Measurements from ENCODE around the gene RMC1.

Gene RMC1

DNA sequence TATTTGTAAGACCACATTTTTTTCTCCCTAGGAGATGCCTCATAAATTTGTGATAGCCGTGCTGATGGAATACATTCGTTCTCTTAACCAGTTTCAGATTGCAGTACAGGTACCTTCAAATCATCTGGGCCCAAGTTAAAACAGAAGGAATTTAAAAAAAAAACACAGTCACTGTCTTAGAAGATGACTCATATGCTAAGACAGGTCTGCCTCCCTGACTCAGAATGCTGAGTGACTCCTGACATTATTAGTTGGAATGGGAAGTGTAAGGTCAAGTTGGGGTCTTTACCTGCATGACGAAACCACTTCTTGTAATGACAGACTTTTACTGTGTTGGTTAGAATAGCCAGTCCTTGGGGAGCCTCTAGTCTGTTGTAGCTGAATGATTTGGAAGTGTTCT, 26.3 kb downstream of the RMC1 start:
- no peak for DNase-seq

DNA sequence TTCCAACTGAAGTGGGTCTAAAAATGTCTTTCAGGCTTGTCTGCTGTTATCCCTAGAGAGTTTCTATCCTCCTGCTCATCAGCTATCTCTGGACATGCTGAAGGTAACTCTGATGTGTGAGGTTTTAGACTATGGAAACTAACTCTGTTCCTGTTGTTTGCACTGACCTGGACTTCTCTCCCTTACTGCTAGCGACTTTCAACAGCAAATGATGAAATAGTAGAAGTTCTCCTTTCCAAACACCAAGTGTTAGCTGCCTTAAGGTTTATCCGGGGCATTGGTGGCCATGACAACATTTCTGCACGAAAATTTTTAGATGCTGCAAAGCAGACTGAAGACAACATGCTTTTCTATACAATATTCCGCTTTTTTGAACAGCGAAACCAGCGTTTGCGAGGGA, 26.9 kb downstream of the RMC1 start:
- DNase-seq: no peak

DNA sequence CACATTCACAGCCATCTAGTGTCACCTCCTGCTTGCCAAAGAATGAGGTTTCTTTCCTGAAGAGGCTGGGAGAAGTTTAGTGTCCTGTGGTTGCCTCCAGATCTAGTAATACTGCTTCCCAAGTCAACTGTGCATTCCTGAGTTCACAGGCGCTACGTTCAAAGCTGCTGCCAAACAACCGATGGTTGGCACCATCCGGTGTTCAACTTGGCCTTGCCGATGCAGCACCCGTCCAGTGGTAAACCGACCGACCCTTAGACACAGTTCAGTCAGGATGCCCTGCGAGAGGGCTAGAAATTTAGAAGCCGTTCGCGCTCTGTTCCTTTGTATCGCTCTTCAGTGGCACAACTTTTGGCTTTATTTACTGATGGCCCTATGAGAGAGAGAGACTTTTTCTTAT, 28.6 kb downstream of the RMC1 start:
- peak in 2 of 56 donors; percentile 5 to 6 for DNase-seq

DNA sequence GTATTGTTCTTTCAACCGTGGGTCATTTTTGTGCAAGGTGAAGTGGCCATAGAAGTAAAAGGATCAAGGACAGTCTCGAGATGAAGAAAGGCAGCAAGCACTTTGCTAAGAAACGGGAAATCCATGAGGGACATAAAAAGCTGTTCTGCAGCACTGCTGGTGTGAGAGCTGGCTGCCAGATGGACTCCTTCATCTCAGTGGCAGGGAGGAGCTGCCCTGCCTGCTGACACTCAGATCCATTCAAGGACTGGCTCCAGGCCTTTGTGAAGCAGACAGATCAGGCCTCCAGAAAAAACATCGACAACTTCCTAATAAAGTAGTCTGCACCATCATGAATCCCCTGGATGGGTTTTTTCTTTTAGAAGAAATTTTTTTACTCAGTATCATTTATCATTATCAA, 29.5 kb downstream of the RMC1 start:
- peak in 1 of 56 donors; percentile 17 for DNase-seq

DNA sequence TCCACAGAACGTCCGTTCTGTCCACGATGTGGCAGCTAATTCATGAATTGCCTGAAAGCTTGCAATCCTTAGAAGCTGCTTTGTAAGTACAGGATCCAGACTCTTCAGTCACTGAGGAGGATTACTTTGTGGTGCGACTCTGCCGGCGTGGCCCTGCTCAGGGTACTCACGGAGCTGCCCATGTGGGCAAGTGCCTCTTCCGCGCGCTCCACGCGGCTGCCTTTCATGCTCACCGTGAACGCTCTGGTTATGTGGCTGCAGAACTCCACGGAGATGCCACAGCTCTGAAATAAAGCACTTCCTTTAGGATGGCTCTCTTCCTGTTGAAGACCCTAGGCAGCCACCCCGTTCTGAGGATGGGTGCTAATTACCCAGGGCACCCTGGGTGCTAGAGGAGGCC, 31.0 kb downstream of the RMC1 start:
- no peak for DNase-seq

DNA sequence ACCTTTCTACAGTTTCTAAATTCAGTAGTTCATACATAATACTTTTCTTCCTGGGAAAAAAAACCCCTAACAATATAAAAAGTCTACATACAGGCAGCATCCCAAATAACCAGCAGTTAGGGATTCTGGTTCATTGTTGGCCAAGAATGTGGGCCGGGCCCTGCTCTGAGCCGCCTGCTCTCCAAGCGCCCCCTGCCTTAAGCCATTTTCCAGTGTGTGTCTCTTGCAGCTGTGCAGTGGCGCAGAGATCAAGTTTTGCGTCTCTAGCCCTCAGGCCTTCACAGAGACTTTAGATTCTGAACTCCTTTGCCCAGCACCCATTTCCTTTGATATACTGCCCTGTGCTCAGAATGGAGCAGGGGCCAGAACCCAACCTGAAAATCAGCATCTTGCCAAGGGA, 32.9 kb downstream of the RMC1 start:
- no peak for DNase-seq

DNA sequence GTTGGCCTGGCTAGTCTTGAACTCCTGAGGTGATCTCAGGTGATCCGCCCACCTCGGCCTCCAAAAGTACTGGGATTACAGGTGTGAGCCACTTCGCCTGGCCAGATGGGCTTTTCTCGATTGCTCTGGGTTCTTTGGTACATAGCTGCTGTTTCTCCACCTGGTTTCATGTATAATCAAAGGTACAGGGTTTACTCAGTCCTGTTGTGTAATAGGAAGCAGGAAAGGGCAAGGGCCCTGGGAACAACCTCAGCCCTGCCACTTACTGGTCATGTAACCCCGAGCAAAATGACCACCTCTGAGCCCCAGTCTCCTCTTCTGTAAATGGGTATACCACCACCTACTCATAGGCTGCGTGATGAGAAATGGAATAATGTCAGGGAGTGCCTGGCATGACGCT, 34.0 kb downstream of the RMC1 start:
- no peak for DNase-seq

DNA sequence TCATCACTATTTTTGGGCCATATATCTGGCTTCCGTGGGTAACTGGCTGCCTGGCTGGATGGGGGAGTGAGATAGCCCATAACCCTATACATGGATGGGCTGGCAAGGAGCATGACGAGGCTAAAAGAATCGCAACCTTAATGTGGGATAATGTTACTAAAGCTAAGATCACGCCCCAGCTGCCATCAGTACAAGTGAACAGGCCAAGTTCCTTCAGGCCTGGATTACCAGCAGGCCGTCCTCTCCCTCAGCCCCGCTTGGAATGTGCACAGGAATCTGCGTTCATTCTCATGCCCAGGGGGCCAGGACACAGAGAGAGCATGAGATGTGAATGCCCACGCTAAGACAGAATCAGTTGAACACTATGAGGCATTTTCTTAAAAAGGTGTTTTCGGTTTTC, 34.7 kb downstream of the RMC1 start:
- DNase-seq: no peak

DNA sequence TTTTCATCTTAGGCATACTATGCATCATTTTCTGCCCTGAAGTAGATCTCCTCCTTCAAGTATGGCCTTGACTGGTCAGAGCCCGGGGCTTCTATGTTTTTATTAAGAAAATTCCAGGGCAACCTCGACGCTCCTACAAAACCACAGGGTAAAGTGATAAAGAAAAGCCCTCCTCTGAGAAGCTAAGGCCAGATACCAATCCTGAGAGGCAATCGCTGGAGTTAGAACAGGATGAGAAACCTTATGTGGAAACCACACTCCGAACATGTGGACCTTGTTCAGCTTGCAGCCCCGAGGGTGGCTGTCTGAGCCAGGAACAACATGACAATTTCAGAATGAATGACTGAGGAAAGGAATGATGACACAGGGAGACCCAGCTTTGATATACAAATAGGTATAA, 35.6 kb downstream of the RMC1 start:
- no peak for DNase-seq

DNA sequence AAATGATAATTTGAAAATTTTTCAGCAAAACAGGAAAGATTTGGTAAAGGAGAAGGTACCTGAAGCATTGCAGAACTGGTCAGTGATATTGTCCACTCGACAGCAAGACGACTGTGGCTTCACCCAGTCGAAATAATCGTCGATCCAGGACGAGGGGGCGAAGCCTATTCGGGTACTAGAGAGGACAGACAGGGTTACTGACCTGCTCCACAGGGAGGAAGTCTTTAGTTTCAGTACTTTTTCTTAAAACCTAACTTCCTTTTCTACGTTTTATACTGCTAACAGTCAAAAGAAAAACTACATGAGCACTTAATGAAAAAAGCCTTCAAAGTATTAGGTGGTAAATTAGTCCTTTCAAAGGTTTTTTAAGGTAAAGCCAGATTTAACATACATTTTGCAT, 36.0 kb downstream of the RMC1 start:
- no peak for DNase-seq

DNA sequence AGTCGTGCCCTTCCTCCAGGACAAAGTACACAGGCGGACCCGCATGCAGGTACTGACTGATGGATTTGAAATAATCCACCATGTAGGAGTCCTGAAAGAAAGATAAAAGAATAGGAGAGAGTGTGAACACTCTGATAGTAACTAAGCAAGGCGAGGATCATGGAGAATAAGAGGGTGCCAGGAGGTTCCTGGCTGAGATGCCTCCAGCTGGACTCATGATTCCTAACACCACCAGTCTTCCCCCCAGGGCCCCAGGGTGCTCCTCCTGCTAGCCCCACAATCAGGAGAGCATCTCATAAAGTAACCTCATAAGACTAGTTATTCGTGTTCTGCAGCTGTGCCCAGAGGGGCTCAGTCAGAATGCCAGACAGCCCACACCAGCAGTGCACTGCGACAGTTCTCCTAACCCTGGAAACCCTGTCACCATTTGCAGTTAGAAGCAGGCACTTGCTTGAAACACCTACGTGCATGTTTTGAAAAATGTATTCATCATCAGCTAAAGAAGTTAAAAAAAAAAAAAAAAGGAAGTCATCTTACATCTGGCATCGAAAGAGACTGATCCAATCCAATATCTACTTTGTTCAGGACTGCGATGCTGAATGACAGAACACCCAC, 36.7 kb downstream of the RMC1 start:
- no peak for DNase-seq

DNA sequence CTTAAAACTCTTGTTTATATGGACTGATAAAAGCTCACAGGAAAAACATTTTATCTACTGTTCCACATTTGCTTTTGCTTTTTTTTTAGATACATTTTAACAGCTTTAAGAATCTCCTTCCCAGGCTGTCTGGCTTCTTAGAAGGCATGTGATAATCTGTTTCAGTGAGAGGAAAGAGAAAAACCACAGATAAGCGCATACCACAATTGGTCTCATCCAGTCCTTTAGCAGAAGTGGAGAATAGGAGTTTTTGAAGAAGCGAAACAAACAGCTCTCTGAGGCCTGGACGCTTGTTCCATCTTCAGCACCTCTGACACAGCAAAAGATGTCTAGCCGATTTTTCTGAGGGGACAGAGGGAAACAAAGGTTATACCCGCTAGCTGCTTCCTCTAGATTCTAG, 37.6 kb downstream of the RMC1 start:
- DNase-seq: peak in 5 of 56 donors; percentile 6 to 44 (median 23)

DNA sequence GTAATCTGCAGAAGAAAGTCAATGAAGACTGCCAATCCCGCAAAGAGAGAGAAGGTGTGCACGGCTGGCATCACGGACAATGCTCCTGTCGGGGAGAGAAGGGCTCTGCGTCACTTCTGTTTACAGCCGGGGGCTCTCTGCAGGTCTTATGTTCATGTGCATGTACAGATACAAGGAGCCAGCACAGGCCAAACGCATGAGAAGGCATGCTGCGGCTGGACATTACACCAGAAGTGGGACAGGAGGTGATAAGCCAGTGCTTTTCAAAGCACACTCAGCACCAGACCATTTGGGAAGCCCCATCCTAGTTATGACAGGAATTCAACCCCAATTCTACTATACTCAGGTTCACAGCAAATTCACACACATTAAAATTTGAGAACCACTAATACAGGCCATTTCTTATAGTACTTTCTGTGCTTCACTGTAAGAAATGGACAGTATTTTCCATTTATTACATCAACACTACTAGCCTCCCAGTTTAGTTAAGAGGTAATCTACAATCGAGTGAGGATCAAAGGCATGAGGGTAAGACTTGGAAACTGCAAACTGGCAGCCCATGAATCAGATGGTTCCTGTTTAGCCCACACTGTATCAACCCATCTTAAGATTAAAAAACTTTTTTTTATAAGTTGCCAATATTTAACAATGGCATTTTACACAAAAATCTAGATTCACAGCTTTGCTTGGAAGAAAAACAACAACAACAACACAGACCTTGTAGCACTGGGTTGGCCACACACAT, 38.2 kb downstream of the RMC1 start:
- no peak for DNase-seq

DNA sequence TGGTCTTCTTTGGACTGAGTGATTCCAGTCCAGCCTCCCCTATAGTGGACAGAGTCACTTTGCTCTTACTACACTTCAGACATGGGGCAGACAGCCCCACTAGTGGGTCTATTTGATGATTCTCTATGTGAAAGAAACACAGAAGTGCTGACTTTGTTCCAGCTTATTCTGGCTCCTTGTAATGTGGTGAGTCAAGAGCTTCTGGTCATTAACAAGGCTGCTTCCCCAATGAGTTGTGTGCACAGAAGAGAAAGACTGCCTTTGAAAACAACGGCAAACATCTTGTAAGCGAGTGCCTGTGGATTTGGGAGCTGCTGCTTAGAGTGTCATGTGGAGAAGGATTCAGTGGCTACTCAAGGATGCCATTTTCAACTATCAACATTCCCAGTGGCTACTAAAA, 39.1 kb downstream of the RMC1 start:
- DNase-seq: no peak

DNA sequence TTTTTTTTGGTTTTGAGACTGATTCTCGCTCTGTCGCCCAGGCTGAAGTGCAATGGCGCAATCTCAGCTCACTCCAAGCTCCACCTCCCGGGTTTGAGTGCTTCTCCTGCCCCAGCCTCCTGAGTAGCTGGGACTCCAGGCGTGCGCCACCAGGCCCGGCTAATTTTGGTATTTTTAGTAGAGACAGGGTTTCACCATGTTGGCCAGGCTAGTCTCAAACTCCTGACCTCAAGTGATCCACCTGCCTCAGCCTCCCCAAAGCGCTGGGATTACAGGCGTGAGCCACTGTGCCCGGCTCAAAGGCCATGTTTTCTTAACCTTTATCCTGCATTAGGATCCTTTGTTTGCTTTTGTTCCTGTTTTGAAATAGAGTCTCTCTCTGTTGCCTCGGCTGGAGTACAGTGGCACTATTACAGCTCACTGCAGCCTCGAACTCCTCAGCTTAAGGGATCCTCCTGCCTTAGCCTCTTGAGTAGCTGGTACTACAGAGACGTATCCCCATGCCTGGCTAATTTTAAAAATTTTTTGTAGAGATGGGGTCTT, 42.0 kb downstream of the RMC1 start:
- no peak for DNase-seq

DNA sequence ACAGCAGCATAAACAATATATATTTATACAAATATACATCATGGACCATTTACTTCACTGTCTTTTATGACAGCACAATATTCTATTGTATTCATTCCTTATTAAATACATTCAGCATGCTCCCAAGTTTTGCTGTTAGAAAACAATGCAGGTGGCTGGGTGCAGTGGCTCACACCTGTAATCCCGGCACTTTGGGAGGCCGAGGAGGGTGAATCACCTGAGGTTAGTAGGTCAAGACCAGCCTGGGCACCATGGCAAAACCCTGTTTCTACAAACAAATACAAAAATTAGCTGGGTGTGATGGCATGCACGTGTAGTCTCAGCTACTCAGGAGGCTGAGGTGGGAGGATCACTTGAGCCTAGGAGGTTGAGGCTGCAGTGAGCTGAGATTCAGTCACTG, 44.0 kb downstream of the RMC1 start:
- DNase-seq: no peak

DNA sequence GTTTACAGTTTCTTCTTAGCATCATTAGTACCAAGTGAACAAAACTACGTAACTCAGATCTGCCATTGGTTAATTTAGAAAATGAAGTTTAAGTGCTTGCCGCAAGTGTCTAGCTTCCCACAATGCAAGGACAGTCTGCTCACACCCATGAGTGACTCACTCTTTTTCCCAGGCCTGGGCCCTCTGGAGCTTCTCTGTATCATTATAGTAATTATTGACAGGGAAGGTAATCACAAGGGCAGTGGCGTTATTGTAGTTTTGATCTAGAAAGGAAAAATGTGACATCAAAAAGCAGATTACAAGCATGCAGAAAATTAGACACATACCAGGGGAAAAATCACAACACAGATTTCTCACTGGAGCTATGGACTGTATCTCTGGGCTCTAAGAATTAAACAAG, 44.5 kb downstream of the RMC1 start:
- DNase-seq: no peak

DNA sequence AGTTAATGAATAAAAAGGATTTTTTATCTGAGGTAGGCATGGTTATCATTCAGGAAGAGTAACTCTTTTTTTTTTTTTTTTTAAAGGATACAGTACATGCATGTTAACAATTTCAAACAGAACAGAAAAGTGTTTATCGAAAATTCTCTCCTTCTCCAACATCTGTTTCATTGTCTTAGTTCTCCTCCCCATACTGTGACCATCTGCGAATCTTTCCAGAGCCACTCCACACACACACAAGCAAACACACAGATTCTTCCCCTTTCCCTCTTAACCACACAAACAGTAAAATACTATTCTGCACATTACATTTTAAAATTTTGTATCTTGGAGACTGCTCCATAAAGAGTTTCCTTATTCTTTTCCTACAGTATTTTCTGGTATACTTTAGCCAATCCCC, 45.0 kb downstream of the RMC1 start:
- DNase-seq: no peak

DNA sequence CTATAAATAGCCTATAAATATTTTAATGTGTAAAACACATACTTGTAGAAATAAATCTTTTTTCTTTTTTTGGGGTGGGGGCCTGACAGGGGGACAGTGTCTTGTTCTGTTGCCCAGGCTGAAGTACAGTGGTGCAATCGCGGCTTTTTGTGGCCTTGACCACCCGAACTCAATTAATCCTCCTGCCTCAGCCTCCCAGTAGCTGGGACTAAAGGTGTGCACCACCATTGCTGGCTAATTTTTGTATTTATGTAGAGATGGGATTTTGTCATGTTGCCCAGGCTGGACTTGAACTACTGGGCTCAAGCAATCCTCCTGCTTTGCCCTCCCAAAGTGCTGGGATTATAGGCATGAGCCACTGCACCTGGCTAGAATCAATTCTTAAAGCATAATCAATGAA, 45.4 kb downstream of the RMC1 start:
- DNase-seq: no peak

DNA sequence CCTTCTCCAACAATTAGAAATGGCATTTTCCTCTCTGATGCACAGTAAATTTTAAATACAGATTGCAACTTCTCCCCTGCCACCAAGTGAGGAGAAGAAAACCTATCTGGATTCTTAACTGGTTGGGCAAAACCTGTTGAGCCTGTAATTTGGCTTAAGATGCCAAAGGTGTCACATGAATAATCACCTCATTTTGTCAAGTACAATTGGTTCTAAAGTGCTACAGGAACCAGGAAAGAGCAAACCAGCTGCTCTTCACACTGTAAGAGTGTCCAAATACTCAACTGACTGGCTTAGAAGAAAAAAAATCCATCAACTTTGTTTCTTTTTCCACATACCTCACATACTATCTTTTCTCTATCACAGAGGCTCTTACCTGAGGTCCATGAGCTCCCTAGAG, 47.6 kb downstream of the RMC1 start:
- no peak for DNase-seq

DNA sequence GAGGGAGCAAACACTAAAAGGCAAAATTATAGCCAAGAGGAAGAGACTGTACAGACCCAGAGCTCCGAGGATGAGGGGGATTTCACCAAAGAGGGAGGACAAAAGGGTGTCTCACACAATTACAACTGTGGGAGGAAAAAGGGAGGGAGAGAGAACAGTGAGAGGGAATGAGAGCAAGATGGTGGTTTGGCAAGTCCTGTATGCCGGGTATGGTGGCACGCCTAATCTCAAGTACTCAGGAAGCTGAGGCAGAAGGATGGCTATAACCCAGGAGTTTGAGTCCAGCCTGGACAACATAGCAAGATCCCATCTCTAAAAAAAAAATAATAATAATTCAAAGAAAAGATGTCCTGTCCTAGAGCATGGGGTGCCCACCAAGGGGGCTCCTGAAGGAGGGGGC, 48.7 kb downstream of the RMC1 start:
- no peak for DNase-seq

DNA sequence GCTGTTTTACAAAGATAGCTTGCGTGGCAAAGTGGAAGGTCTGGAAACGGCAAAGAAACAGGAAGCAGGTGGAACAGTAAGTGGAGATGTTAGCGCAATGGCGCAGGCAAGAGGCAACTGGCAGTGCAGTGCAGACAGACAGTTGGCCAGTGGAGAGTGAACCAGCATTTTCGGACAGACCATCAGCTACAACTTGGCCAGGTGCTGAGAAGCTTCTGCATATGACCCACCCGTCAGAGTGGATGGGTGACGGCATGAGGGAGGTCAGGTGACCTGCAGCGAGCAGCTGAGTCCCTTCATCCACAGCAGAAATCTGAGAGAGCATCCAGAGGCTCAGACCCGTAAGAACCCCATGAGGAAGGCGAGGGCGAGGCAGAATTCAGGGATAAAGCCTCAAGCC, 49.2 kb downstream of the RMC1 start:
- no peak for DNase-seq

DNA sequence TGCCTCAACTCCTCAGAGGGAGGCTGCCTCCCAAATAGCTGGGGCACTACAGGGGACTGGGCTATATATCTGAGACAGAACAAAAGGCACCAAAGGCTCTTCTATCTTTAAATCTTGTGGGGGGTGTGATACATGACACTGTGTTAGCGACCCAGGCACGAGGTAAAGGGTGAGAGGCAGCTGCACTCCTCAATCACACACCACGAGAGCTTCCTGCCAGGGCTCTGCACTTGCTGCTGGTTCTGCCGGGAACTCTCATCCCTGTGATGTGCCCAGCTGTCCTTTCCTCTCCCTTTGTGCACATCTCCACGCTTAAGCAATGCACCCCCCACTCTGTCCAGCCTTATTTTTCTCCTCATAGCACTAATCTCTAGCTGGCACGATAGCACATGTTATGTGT, 50.6 kb downstream of the RMC1 start:
- no peak for DNase-seq

Measured in amygdala (tissue), 56 donors.